ENCODE measurements around the gene C18orf63.

- TF ChIP-seq POLR2AphosphoS5 (IDR thresholded peaks at IDR 0.05) (no peak), CTCF (IDR thresholded peaks at IDR 0.05) (peak; percentile 22 to 72 (median 50))
Measured at GRCh38 chr18:74310411-74310810, 5.2 kb upstream of the C18orf63 start.

All from upper lobe of left lung (tissue), 4 donors.